GM19043 (cell line): ENCODE measurements around the gene S1PR3.

ENCODE experiments used
- ATAC-seq: cut with Tn5 transposase; IDR thresholded peaks from one replicate; pipeline ENCODE4 v1.9.1; 2021; ENCODE audit warnings: low read depth; ENCODE audit not compliant: unreplicated experiment

The S1PR3 gene

GRCh38 chr9:88968799-88969198 is 22.5 kb upstream of the S1PR3 start:
- ATAC-seq, result no peak

- no peak for ATAC-seq
Observed at GRCh38 chr9:88969646-88970373, 21.5 kb upstream of the S1PR3 start.

- ATAC-seq, result no peak
Observed at GRCh38 chr9:88971131-88971960, 19.9 kb upstream of the S1PR3 start.

- ATAC-seq, result no peak
Observed at GRCh38 chr9:88972401-88972800, 18.9 kb upstream of the S1PR3 start.

- ATAC-seq, result no peak
Observed at GRCh38 chr9:88973281-88974045, 17.8 kb upstream of the S1PR3 start.

GRCh38 chr9:88974641-88975040 is 16.6 kb upstream of the S1PR3 start:
- ATAC-seq, result no peak

- ATAC-seq, result no peak
Observed at GRCh38 chr9:88975966-88976889, 15.0 kb upstream of the S1PR3 start.

GRCh38 chr9:88976890-88977257 is 14.4 kb upstream of the S1PR3 start:
- ATAC-seq, result no peak

- ATAC-seq, result no peak
Observed at GRCh38 chr9:88978034-88978433, 13.2 kb upstream of the S1PR3 start.

- ATAC-seq, result no peak
Observed at GRCh38 chr9:88979021-88979420, 12.2 kb upstream of the S1PR3 start.

- ATAC-seq, result no peak
Observed at GRCh38 chr9:88979791-88980190, 11.5 kb upstream of the S1PR3 start.

- ATAC-seq, result no peak
Observed at GRCh38 chr9:88980740-88981203, 10.5 kb upstream of the S1PR3 start.

- no peak for ATAC-seq
Observed at GRCh38 chr9:88983865-88984542, 7.3 kb upstream of the S1PR3 start.

- no peak for ATAC-seq
Observed at GRCh38 chr9:88984543-88984883, 6.8 kb upstream of the S1PR3 start.

- no peak for ATAC-seq
Observed at GRCh38 chr9:88985616-88986015, 5.7 kb upstream of the S1PR3 start.

- ATAC-seq, result no peak
Observed at GRCh38 chr9:88986776-88987175, 4.5 kb upstream of the S1PR3 start.

GRCh38 chr9:88987661-88988060 is 3.6 kb upstream of the S1PR3 start:
- ATAC-seq, result no peak

- no peak for ATAC-seq
Observed at GRCh38 chr9:88988796-88989641, 2.2 kb upstream of the S1PR3 start.
